NCI-H524 treated with DMSO at 0.1 percent for 48 hours (cell line): ENCODE results near the gene LRP6.
"Not testable (repeated sequence)": the region's sequence is repeated elsewhere in the genome, so short reads cannot be mapped to it uniquely, and the experiment has no call there.

ENCODE experiments used
- DNase-seq: peaks from one replicate; lab custom pipeline; 2025; lab: John Stamatoyannopoulos, UW

The LRP6 gene

GRCh38 chr12:12121061-12121460 lies 145.8 kb downstream of the LRP6 start:
- no peak for DNase-seq

GRCh38 chr12:12116677-12117076 lies 150.2 kb downstream of the LRP6 start:
- no peak for DNase-seq

GRCh38 chr12:12115514-12115913 lies 151.3 kb downstream of the LRP6 start:
- DNase-seq = no peak

GRCh38 chr12:12110923-12111555 lies 155.8 kb downstream of the LRP6 start:
- not testable (repeated sequence) for DNase-seq

- no peak for DNase-seq
Observed at GRCh38 chr12:12108441-12109058, 158.3 kb downstream of the LRP6 start.

- no peak for DNase-seq
Observed at GRCh38 chr12:12107678-12108077, 159.2 kb downstream of the LRP6 start.

GRCh38 chr12:12099102-12099501 lies 167.7 kb downstream of the LRP6 start:
- DNase-seq = no peak

DNA sequence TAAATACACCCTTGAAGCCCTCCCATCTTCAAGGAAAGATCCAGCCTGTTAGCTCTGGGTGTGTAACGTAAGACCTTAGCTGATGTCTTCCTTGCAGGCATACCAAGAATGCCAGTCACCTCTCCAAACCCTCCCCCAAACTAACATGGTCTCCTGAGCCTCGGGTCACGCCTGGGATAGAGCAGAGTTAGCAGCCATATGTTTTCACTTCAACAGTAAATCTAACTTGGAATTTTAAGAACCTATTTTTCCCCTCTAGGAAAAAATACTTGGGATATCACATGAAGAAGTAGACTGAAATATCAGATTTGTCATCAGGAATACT lies 168.2 kb downstream of the LRP6 start:
- no peak for DNase-seq

DNA sequence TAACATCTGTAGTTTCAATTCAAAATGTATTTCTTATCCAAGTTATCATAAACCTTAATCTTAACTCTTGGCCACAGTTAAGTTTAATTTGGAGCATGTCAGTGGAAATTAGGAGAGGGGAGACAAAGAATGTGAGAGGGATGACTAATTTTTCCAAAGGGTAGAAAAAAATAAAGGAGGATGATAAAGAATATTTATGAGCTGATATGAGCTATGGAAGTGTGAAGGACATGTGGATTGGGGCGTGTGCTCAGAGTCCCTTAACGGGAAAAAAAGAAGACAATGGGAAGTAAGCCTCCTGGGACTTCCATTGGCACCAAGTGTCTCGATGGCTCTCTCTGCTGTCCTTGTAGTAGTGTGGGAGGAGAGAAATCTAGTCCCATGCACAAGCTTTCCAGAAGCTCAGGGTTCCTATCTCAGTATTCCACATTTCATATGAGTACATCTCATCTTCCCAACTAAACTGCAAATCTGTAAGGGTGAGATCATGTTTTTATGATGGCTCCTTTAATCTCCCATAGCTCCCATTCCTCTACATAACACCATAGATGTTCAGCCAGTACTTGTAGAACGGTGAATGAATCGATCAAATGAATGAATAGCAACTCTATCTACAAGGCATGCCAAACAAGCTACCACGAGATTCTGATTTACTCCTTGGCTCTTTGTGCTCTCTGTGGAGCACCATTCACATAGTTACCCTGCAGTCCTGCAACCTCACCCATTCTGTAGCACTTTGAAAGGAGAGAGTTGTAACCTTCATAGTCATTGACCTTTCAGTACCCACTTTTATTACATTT lies 168.8 kb downstream of the LRP6 start:
- DNase-seq = no peak

- DNase-seq = no peak
Observed at GRCh38 chr12:12095021-12095420, 171.8 kb downstream of the LRP6 start.

DNA sequence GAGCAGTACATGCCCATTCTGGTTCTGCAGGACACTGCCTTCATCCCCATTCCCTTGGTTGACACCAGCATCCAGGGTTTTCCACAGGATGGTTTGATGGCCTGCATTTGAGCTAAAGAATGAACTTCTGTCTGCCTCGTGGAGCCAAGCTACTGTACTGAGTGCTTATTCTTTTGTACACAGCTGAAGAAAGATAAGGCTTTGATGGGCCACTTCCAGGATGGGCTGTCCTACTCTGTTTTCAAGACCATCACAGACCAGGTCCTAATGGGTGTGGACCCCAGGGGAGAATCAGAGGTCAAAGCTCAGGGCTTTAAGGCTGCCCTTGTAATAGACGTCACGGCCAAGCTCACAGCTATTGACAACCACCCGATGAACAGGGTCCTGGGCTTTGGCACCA lies 172.4 kb downstream of the LRP6 start:
- no peak for DNase-seq

GRCh38 chr12:12091977-12092663 lies 174.7 kb downstream of the LRP6 start:
- DNase-seq = no peak

DNA sequence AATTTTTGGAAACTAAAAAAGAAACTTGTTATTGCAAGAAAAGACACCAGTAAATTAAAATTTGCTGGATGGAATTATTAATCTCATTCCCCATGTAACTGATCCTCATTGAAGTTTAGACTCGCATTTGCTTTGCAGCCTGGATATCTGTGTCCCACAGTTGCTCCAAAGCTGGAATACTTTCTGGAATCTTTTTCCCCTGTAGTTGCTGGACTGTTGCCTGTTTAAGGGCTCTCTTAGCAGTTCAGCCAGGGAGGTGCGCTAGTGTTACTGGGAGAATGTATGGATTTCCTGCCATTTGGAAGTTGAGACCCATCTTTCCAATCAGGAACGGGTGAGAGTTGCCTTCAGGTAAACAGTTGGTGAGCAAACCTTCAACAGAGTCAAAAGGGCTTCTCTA lies 175.8 kb downstream of the LRP6 start:
- no peak for DNase-seq

DNA sequence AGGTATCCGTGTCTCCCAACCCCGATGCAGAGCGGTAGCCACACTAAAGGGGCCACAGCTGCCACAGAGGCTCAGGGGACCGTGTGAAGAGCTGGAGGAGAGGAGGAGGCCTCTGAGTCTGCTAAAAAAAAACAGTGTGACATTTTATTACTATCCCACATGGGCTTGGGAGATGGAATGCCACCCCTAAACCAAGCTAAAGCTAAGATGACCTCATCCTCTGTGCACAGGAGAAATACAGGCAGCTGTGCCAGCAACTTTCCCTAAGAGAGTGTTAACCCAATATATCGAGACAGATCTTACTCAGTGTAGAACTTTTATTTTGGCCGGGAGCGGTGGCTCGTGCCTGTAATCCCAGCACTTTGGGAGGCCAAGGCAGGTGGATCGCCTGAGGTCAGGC lies 178.1 kb downstream of the LRP6 start:
- DNase-seq = no peak

DNA sequence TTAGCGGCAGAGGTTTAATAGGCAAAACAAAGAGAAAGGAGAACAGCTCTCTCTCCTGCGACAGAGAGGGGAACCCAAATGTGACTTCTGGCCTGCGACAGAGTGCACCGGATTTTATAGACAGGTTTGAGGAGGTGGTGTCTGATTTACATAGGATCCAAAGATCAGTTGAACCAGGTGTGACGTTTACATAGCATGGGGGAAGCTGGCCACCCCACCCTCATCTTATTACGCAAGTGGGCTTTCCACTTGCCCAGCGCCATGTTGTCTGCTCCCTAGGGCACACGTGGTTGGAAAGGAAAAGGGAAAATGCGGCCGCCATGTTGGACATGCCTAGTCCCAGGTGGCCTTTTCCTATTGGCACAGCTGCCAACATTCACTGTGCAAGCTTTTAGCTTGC lies 178.7 kb downstream of the LRP6 start:
- no peak for DNase-seq

DNA sequence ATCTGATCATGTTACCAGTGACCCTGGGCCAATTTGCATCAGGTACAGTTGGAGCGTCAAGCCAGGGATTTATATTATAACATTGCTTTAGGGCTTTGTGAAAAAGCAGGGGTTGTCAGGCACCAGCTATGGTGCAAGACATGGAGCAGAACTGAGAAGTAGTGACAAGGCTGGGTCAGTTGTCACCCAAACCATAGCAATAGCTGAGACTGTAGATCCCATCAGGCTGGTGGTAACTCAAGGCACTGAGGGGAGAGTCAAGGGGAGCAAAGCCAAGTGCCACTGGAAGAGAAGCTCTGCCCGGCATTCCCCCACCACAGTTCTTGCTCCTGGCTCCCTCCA lies 179.2 kb downstream of the LRP6 start:
- DNase-seq = no peak

DNA sequence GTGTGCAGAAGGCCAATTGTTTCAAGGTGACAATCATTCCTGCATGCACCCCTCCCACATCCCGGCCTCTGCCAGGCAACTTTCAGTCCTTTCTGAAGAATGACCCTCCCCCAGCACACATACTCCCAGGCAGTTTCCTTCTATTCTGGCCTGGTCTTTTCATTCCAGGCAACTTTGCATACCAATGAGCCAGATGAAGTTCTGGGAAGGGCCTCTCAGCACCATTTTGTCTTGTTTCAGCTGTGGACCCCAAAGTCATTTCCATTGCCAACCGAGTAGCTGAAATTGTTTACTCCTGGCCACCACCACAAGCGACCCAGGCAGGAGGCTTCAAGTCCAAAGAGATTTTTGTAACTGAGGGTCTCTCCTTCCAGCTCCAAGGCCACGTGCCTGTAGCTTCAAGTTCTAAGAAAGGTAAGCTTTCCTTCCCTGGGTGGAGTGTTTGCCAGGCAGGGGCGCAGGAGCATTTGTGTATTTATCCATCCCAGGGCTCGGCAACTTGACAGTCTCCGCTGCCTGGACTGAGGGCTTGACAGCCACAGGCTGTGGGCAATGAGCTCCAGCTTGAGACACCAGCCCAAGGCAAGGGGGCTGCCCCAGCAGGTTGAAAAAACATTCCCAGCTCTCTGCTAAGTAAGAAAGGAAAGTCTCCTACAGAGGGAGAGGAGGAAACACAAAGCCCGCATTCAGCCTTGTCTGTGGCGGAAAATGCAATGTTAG lies 179.7 kb downstream of the LRP6 start:
- DNase-seq = no peak

DNA sequence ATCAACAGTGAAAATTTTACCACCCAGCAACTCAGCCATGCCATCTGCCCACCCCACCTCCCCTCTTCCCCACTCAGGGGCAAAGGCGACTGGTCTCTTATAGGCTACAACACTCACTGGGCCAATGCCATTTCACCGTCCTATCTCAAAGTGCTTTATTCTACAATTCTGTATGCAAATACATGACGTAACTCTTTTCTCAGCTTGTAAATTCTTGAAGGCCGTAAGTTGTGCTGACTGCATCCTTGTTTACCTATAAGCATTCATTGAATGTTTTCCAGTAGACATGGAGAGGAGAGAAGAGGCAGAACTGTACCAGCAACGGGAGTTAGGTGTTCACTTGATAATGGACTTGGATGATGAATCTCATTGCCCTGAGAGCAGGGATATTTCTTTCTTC lies 180.5 kb downstream of the LRP6 start:
- no peak for DNase-seq

DNA sequence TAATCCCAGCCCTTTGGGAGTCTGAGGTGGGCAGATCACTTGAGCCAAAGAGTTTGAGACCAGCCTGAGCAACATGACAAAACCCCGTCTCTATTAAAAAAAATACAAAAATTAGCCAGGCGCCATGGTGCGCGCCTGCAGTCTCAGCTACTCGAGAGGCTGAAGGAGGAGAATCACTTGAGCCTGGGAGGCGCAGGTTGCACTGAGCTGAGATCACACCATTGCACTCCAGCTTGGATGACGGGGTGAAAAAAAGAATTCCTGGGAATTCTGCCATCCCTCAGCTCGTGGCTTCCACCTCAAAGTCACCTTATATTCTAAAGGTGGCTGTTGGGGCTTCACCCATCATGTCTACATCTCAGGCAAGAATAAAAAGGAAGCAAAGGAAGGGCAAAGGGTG lies 183.2 kb downstream of the LRP6 start:
- no peak for DNase-seq

DNA sequence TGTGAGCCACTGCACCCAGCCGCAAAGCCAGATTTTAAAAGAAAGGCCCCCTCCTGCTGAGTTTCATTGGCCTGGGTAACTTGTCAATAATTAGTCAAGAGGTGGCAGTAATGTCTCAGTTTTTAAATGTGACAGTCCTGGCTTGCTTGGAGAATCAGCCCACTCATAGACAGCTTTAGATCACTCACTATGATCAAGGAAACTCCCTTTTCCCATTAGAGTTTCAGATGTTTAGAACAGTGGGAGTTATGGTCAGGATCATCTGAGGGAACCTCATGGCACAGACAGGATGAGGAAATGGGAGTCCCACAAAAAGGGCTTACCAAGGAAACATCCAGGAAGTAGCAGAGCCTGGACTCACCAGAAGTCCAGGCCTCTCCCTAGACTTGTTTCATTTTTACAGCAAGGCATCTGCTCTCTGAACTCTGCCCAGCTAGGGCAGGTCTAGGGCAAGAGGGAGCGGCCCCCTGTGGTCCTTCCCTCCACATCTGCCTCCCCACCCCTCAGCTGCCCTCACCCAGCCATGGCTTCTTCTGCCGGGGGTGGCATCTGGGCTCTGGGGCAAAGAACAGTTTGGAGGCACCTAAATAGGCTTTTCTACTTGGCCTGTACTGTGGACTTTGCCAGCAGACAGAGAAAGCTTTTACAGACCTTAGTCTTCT lies 184.9 kb downstream of the LRP6 start:
- no peak for DNase-seq

GRCh38 chr12:12079291-12079690 lies 187.6 kb downstream of the LRP6 start:
- DNase-seq = no peak
